ENCODE measurements around the gene RIPOR3.

DNA sequence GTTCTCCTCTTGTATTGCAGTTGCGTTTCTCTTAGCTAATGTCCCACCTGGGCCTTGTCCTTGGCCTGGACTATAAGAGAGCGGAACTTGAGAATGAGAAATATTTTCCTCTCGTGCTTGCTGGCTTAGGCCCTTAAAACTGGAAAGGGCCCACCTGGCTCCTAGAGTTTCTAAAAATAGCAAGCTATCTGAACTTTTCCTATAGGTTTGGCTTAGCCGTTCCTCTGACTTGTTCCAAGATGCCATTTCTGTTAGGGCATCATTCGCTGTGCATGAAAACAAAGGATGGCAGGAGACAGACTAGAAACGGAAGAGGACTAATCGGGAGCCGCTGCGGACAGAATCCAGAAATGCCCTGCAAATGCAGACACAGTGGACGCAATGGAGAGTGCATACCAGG lies 4.5 kb downstream of the RIPOR3 start:
- TF ChIP-seq CTCF (IDR thresholded peaks at IDR 0.05; ENCODE audit: poor library complexity) (no peak), EZH2 (IDR thresholded peaks at IDR 0.05; ENCODE audit: borderline replicate concordance) (no peak), EZH2phosphoT487 (IDR thresholded peaks at IDR 0.05; ENCODE audit: low read depth, severe bottlenecking, unreplicated experiment) (no peak)

All from hepatocyte (in vitro differentiated cells).